Hepatocyte (in vitro differentiated cells): Measurements from ENCODE around the gene POU4F3. TPM values are rescaled to one million over a fixed set of nuclear protein-coding genes. Genes with fewer than 3 reads are reported as not detected.

Experiments used
- DNase-seq: peaks from one replicate; pipeline ENCODE4 v3.0.0-alpha.2; 2016; ENCODE audit warnings: low spot score
- H2AFZ ChIP-seq: fragments of 200-600 bp; sonication (generic); 2 replicates; pipeline ENCODE4 v1.6.0; 2016; ENCODE audit warnings: antibody characterized with exemption, mild to moderate bottlenecking
- H3K27ac ChIP-seq: fragments of 200-600 bp; sonication (generic); 2 replicates; pipeline ENCODE4 v1.5.1; 2016; ENCODE audit warnings: mild to moderate bottlenecking
- H3K27me3 ChIP-seq: fragments of 200-600 bp; sonication (generic); 2 replicates; pipeline ENCODE4 v1.6.1; 2016
- H3K36me3 ChIP-seq: fragments of 200-600 bp; sonication (generic); replicated peaks from 2 replicates; pipeline ENCODE4 v1.5.1; 2016; ENCODE audit warnings: low read depth; ENCODE audit not compliant: insufficient read depth
- H3K4me1 ChIP-seq: fragments of 200-600 bp; sonication (generic); 2 replicates; pipeline ENCODE4 v1.5.1; 2016; ENCODE audit warnings: mild to moderate bottlenecking, moderate library complexity; ENCODE audit not compliant: insufficient read depth
- H3K4me2 ChIP-seq: fragments of 200-600 bp; sonication (generic); 2 replicates; pipeline ENCODE4 v1.6.0; 2016
- H3K4me3 ChIP-seq: fragments of 200-600 bp; sonication (generic); 2 replicates; pipeline ENCODE4 v1.5.1; 2016; ENCODE audit warnings: mild to moderate bottlenecking
- H3K79me2 ChIP-seq: fragments of 200-600 bp; sonication (generic); 2 replicates; pipeline ENCODE4 v1.6.0; 2017; ENCODE audit warnings: mild to moderate bottlenecking
- H3K9me2 ChIP-seq: fragments of 200-600 bp; sonication (generic); replicated peaks from 2 replicates; pipeline ENCODE4 v1.6.0; 2017; ENCODE audit warnings: mild to moderate bottlenecking; ENCODE audit not compliant: insufficient read depth
- H3K9me3 ChIP-seq: fragments of 200-600 bp; sonication (generic); 2 replicates; pipeline ENCODE4 v1.5.1; 2016; ENCODE audit warnings: low read depth, mild to moderate bottlenecking
- H4K20me1 ChIP-seq: fragments of 200-600 bp; sonication (generic); 2 replicates; pipeline ENCODE4 v1.6.0; 2016; ENCODE audit warnings: mild to moderate bottlenecking; ENCODE audit not compliant: insufficient read depth, poor library complexity, severe bottlenecking
- EZH2 ChIP-seq: fragments of 200-600 bp; sonication (generic); IDR thresholded peaks from 2 replicates; pipeline ENCODE4 v1.6.1; 2016; ENCODE audit warnings: antibody characterized with exemption, mild to moderate bottlenecking, borderline replicate concordance
- EZH2phosphoT487 ChIP-seq: fragments of 200-600 bp; sonication (generic); IDR thresholded peaks from one replicate; pipeline ENCODE4 v1.6.1; 2018; ENCODE audit warnings: antibody characterized with exemption, mild to moderate bottlenecking, low read depth, moderate library complexity; ENCODE audit not compliant: unreplicated experiment, severe bottlenecking
- WGBS: methylation state at CpG from one replicate; pipeline ENCODE4 v1.1.6; 2016; ENCODE audit warnings: low lambda C conversion rate; ENCODE audit errors: missing lambda C conversion rate; 5-methylcytosine and 5-hydroxymethylcytosine counted together
- polyA plus RNA-seq: library from polyadenylated mRNA; unstranded; fragments of >200 nt; fragmentation: Nextera tagmentation; extraction: Ambion mirVana; gene quantifications from 2 replicates; pipeline ENCODE4 v1.2.1, GENCODE V29; 2016
- total RNA-seq: library from RNA; depleted of rRNA; stranded (reverse); fragments of >200 nt; gene quantifications from 2 replicates; pipeline ENCODE4 v1.2.3, GENCODE V29; 2014
- TF ChIP-seq, protein P1 (sequence below): fragments of 200-600 bp; sonication (generic); IDR thresholded peaks from 2 replicates; pipeline ENCODE4 v1.5.1; 2016; ENCODE audit warnings: antibody characterized with exemption, mild to moderate bottlenecking; ENCODE audit not compliant: poor library complexity

POU4F3 gene
- total and polyA plus RNA-seq, 2 experiments from 2014 or later, result not detected

- no peaks in the 10 kb centered on the region for H4K20me1 ChIP-seq
- H3K36me3 ChIP-seq, result no peaks in the 10 kb centered on the region
- peak overlapping the region; percentile 79 for H3K4me2 ChIP-seq
- H3K27ac ChIP-seq, result no peak overlapping the region
- H3K4me1 ChIP-seq, result peaks cover 12% of the 10 kb centered on the region
- no peaks in the 10 kb centered on the region for H3K79me2 ChIP-seq
- H3K9me2 ChIP-seq, result no peaks in the 10 kb centered on the region
- H3K4me3 ChIP-seq, result no peak overlapping the region
- no peaks in the 10 kb centered on the region for H3K9me3 ChIP-seq
- H2AFZ ChIP-seq, result peak overlapping the region; percentile 56
- H3K27me3 ChIP-seq, result peaks cover 96% of the 10 kb centered on the region
- TF ChIP-seq EZH2phosphoT487 (no peak), EZH2 (peak; percentile 98)
- 2% methylated on average over 66 of the region's 76 CpGs for WGBS
- no peak for DNase-seq
Measured at GRCh38 chr5:146345578-146346366, 7.1 kb downstream of the POU4F3 start.

DNA sequence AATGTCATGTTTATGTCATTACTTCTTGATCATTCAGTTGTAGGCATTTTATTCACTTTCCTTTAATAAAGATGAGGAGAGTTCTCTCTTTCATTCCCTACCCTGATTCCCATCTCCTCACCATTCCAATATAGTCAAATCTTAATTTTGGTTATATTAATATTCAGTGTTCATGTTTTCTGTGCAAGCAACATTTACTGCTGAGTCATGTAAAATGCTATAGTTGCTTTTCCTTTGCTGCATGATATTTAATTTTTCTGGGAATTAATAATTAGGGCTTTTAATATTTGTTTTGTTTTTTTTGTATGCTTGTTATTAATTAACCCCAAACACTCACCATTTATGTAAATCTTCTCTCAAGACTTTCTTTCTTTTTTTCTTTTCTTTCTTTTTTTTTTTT lies 18.5 kb downstream of the POU4F3 start:
- TF ChIP-seq EZH2 (no peak), EZH2phosphoT487 (no peak)
- TF ChIP-seq, protein P1, sequence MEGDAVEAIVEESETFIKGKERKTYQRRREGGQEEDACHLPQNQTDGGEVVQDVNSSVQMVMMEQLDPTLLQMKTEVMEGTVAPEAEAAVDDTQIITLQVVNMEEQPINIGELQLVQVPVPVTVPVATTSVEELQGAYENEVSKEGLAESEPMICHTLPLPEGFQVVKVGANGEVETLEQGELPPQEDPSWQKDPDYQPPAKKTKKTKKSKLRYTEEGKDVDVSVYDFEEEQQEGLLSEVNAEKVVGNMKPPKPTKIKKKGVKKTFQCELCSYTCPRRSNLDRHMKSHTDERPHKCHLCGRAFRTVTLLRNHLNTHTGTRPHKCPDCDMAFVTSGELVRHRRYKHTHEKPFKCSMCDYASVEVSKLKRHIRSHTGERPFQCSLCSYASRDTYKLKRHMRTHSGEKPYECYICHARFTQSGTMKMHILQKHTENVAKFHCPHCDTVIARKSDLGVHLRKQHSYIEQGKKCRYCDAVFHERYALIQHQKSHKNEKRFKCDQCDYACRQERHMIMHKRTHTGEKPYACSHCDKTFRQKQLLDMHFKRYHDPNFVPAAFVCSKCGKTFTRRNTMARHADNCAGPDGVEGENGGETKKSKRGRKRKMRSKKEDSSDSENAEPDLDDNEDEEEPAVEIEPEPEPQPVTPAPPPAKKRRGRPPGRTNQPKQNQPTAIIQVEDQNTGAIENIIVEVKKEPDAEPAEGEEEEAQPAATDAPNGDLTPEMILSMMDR, result no peak
- no peak overlapping the region for H3K4me2 ChIP-seq
- H2AFZ ChIP-seq, result no peak overlapping the region
- no peaks in the 10 kb centered on the region for H3K9me3 ChIP-seq
- no peaks in the 10 kb centered on the region for H3K79me2 ChIP-seq
- H3K4me1 ChIP-seq, result no peaks in the 10 kb centered on the region
- peaks cover 7% of the 10 kb centered on the region for H3K27me3 ChIP-seq
- no peak overlapping the region for H3K4me3 ChIP-seq
- H3K36me3 ChIP-seq, result no peaks in the 10 kb centered on the region
- no peak for DNase-seq
- no peaks in the 10 kb centered on the region for H3K9me2 ChIP-seq
- no peak overlapping the region for H3K27ac ChIP-seq
- no peaks in the 10 kb centered on the region for H4K20me1 ChIP-seq

- no peak overlapping the region for H3K27ac ChIP-seq
- no peaks in the 10 kb centered on the region for H3K9me3 ChIP-seq
- H3K9me2 ChIP-seq, result no peaks in the 10 kb centered on the region
- no peak overlapping the region for H2AFZ ChIP-seq
- no peaks in the 10 kb centered on the region for H3K79me2 ChIP-seq
- WGBS, result 43% methylated on average over 5 of the region's 5 CpGs
- H4K20me1 ChIP-seq, result no peaks in the 10 kb centered on the region
- H3K4me3 ChIP-seq, result no peak overlapping the region
- no peak for DNase-seq
- H3K36me3 ChIP-seq, result no peaks in the 10 kb centered on the region
- TF ChIP-seq EZH2phosphoT487 (no peak), EZH2 (no peak)
- TF ChIP-seq, protein P1, result no peak
- no peak overlapping the region for H3K4me2 ChIP-seq
- H3K27me3 ChIP-seq, result peaks cover 13% of the 10 kb centered on the region
- no peaks in the 10 kb centered on the region for H3K4me1 ChIP-seq
Measured at GRCh38 chr5:146359836-146360235, 21.2 kb downstream of the POU4F3 start.

DNA sequence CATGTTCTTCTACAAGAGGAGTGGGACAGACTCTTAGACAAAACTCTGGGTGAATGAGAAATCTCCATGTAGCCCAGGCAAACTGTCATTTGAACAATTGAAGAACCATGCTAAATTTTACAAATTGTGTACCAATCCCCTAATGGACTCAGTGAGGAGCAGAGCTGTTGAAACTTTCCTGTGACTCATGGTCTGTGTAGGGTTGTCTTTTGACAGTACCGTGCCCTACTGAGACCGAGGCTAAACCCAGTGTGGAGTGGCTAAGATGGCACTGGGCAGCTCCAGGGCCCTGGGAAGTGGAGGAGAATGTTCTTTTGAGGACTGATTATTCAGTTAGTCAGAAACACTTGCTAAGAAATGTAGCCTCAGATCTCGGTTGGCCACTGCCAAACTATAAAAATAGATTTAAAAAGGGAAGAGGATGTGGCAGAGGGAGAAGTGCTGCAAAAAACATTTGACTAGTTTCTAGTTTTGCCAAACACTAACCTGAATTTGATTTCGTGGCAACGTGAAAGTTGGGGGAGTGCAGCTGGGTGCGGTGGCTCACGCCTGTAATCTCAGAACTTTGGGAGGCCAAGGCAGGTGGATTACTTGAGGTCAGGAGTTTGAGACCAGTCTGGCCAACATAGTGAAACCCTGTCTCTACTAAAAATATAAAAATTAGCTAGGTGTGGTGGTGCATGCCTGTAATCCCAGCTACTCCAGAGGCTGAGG lies 24.7 kb downstream of the POU4F3 start:
- no peak for TF ChIP-seq EZH2phosphoT487
- TF ChIP-seq, protein P1, result no peak
- no peaks in the 10 kb centered on the region for H3K79me2 ChIP-seq
- H3K4me3 ChIP-seq, result no peak overlapping the region
- peaks cover 26% of the 10 kb centered on the region for H3K27me3 ChIP-seq
- H3K4me1 ChIP-seq, result no peaks in the 10 kb centered on the region
- no peak overlapping the region for H2AFZ ChIP-seq
- 85% methylated on average over 7 of the region's 7 CpGs for WGBS
- H3K36me3 ChIP-seq, result no peaks in the 10 kb centered on the region
- DNase-seq, result no peak
- no peaks in the 10 kb centered on the region for H4K20me1 ChIP-seq
- no peaks in the 10 kb centered on the region for H3K9me3 ChIP-seq
- H3K27ac ChIP-seq, result no peak overlapping the region
- H3K9me2 ChIP-seq, result no peaks in the 10 kb centered on the region
- H3K4me2 ChIP-seq, result no peak overlapping the region
